ENCODE results near the gene PNISR.

DNA sequence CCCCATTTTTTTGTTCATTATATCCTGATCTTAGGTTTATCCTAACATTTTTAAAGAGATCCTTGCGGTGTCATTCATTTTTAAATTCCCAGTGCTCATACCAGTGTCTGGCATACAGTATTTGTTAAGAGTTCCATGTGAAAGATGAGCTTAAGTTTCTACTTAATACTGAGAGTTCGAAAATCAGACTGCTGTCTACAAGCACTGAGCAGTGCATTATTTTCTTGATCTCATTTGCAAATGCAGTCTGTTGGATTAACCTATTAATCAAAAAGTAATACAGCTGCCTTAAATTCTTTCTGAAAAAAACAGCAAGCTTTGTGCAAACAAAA lies 31.8 kb downstream of the PNISR start:
- TF ChIP-seq EZH2phosphoT487 (IDR thresholded peaks at IDR 0.05) (no peak), EZH2 (IDR thresholded peaks at IDR 0.05) (no peak)
- TF ChIP-seq, protein P1, sequence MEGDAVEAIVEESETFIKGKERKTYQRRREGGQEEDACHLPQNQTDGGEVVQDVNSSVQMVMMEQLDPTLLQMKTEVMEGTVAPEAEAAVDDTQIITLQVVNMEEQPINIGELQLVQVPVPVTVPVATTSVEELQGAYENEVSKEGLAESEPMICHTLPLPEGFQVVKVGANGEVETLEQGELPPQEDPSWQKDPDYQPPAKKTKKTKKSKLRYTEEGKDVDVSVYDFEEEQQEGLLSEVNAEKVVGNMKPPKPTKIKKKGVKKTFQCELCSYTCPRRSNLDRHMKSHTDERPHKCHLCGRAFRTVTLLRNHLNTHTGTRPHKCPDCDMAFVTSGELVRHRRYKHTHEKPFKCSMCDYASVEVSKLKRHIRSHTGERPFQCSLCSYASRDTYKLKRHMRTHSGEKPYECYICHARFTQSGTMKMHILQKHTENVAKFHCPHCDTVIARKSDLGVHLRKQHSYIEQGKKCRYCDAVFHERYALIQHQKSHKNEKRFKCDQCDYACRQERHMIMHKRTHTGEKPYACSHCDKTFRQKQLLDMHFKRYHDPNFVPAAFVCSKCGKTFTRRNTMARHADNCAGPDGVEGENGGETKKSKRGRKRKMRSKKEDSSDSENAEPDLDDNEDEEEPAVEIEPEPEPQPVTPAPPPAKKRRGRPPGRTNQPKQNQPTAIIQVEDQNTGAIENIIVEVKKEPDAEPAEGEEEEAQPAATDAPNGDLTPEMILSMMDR (IDR thresholded peaks at IDR 0.05) = no peak
